ENCODE measurements around the gene AXDND1. TPM values are rescaled to one million over a fixed set of nuclear protein-coding genes. Genes with fewer than 3 reads are reported as not detected.

The AXDND1 gene
- total and polyA plus RNA-seq, 2 of the 8 experiments (the other 6 are each of a cell fraction or from before 2014, with no cell fraction given) = 0.61 TPM; not detected in 1

GRCh38 chr1:179380299-179380698, 14.5 kb downstream of the AXDND1 start:
- DNase-seq (ENCODE audit: low read depth in 1 of 2, low spot score in 2 of 2) = no peak
- no peak overlapping the region for H3K4me3 ChIP-seq (ENCODE audit: extremely low read depth in 1 of 4, insufficient read depth in 2 of 4, low read depth in 3 of 4, low read length in 4 of 4)
- H4K20me1 ChIP-seq (replicated peaks in 1 of 2; ENCODE audit: control insufficient read depth in 1 of 2, insufficient read depth in 2 of 2, low read length in 2 of 2) = no peaks in the 10 kb centered on the region
- H2AFZ ChIP-seq (ENCODE audit: low read length) = no peak overlapping the region
- no peak overlapping the region for H2BK12ac ChIP-seq (ENCODE audit: low read depth, low read length)
- H3K23ac ChIP-seq (ENCODE audit: insufficient read length) = no peak overlapping the region
- no peaks in the 10 kb centered on the region for H3K4me1 ChIP-seq (replicated peaks in 1 of 4; ENCODE audit: control insufficient read depth in 3 of 4, insufficient read depth in 4 of 4, low read length in 3 of 4)
- H3K4me2 ChIP-seq (ENCODE audit: insufficient read depth in 1 of 2, low read depth in 2 of 2, low read length in 2 of 2) = no peak overlapping the region
- no peaks in the 10 kb centered on the region for H3K9me3 ChIP-seq (ENCODE audit: insufficient read depth in 2 of 2, low read depth in 1 of 2, low read length in 1 of 2)
- H3K79me1 ChIP-seq (ENCODE audit: low read depth, low read length) = no peaks in the 10 kb centered on the region
- TF ChIP-seq RFX5 (IDR thresholded peaks at IDR 0.05; ENCODE audit: borderline replicate concordance, low read depth, low read length) (no peak), USF2 (IDR thresholded peaks at IDR 0.05; ENCODE audit: low read length) (no peak), POLR2AphosphoS5 (IDR thresholded peaks at IDR 0.05; ENCODE audit: low read depth, low read length) (no peak), SRF (IDR thresholded peaks at IDR 0.05; ENCODE audit: low read depth, low read length) (no peak), SP4 (IDR thresholded peaks at IDR 0.05; ENCODE audit: low read length) (no peak), MAX (IDR thresholded peaks at IDR 0.05) (no peak), SUZ12 (IDR thresholded peaks at IDR 0.05; ENCODE audit: low read length) (no peak), MAFK (IDR thresholded peaks at IDR 0.05; ENCODE audit: low read depth, low read length) (no peak), TCF12 (IDR thresholded peaks at IDR 0.05; ENCODE audit: low read depth, low read length) (no peak), SIRT6 (IDR thresholded peaks at IDR 0.05; ENCODE audit: low read length) (no peak), SP1 (IDR thresholded peaks at IDR 0.05; ENCODE audit: low read depth, low read length) (no peak), ASH2L (IDR thresholded peaks at IDR 0.05; ENCODE audit: low read length) (no peak), ATF3 (IDR thresholded peaks at IDR 0.05; ENCODE audit: insufficient read depth, low read depth, low read length) (no peak)
- H3K14ac ChIP-seq (ENCODE audit: insufficient read length) = no peak overlapping the region
- H2BK5ac ChIP-seq (ENCODE audit: low read depth, low read length) = no peak overlapping the region
- no peaks in the 10 kb centered on the region for H3K79me2 ChIP-seq (ENCODE audit: control insufficient read depth in 1 of 2, insufficient read depth in 2 of 2, low read length in 2 of 2)
- H3K56ac ChIP-seq (replicated peaks; ENCODE audit: insufficient read length, low read depth, low read length) = no peak overlapping the region
- FAIRE-seq = no peak
- no peak overlapping the region for H4K5ac ChIP-seq (ENCODE audit: insufficient read length, low read depth, low read length)
- H2AK5ac ChIP-seq (ENCODE audit: low read depth, low read length) = no peak overlapping the region
- H2BK15ac ChIP-seq (ENCODE audit: low read length) = no peak overlapping the region
- ChIA-PET POLR2A (ENCODE audit: partially characterized antibody) (interaction anchor here (0.9 kb wide), 1 partner anchor 15 kb away, joined by 3 read pairs; the partner anchor contains the start of gene AXDND1), CTCF (ENCODE audit: partially characterized antibody) (no interaction called here)
- H2BK120ac ChIP-seq (replicated peaks; ENCODE audit: low read depth, low read length) = no peak overlapping the region
- no peaks in the 10 kb centered on the region for H3K36me3 ChIP-seq (ENCODE audit: control insufficient read depth in 2 of 4, insufficient read depth in 4 of 4, low read length in 3 of 4)
- no peak overlapping the region for H4K8ac ChIP-seq (ENCODE audit: extremely low read depth, insufficient read depth, low read length)
- no peak overlapping the region for H3K9ac ChIP-seq (replicated peaks in 1 of 4; ENCODE audit: extremely low read depth in 1 of 4, low read depth in 3 of 4, low read length in 3 of 4)
- H3K27me3 ChIP-seq (replicated peaks in 1 of 4; ENCODE audit: control insufficient read depth in 3 of 4, extremely low read depth in 1 of 4, insufficient read depth in 3 of 4, low read length in 3 of 4) = no peaks in the 10 kb centered on the region
- no peak overlapping the region for H3K4ac ChIP-seq (replicated peaks; ENCODE audit: insufficient read length, low read depth, low read length)
- H3K27ac ChIP-seq (ENCODE audit: low read depth, low read length) = no peak overlapping the region
- no peak overlapping the region for H4K91ac ChIP-seq (replicated peaks; ENCODE audit: insufficient read length, low read length)
- no peak overlapping the region for H2BK20ac ChIP-seq (ENCODE audit: low read length)
- H3K18ac ChIP-seq (ENCODE audit: extremely low read depth, low read length) = no peak overlapping the region
- H3K23me2 ChIP-seq (ENCODE audit: low read depth, low read length) = no peaks in the 10 kb centered on the region
